GM19452 (cell line): ENCODE measurements around the gene B4GALNT2.
A peak's percentile ranks its signal among the peaks of the same experiment; 100 is the strongest.

Experiments used
- ATAC-seq: cut with Tn5 transposase; IDR thresholded peaks from one replicate; pipeline ENCODE4 v1.9.1; 2021; ENCODE audit not compliant: unreplicated experiment

B4GALNT2 gene

DNA sequence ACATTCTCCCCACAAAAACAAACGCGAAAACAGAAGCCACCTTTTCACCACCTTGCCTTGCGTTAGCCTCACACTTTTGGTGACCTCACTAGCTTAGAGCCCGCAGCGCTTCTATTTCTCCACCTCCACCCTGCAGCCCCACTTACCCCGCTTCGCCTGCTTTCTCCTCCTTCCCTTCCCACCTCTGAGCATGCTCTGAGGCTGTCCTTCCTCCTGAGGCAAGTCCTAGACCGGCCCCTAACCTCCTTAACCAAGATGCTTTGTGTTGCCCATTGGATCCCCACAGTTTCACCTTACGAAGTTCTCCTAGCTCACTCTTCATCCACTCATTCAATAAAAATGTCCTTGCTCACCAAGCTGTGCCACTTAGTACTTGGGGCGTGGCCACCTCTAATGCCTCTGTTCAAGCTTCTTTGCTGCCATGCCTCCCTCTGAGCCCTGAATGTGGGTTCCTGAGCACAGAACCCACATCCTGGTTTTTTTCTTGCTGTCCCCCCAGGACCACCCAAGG, 76.5 kb downstream of the B4GALNT2 start:
- ATAC-seq = no peak

DNA sequence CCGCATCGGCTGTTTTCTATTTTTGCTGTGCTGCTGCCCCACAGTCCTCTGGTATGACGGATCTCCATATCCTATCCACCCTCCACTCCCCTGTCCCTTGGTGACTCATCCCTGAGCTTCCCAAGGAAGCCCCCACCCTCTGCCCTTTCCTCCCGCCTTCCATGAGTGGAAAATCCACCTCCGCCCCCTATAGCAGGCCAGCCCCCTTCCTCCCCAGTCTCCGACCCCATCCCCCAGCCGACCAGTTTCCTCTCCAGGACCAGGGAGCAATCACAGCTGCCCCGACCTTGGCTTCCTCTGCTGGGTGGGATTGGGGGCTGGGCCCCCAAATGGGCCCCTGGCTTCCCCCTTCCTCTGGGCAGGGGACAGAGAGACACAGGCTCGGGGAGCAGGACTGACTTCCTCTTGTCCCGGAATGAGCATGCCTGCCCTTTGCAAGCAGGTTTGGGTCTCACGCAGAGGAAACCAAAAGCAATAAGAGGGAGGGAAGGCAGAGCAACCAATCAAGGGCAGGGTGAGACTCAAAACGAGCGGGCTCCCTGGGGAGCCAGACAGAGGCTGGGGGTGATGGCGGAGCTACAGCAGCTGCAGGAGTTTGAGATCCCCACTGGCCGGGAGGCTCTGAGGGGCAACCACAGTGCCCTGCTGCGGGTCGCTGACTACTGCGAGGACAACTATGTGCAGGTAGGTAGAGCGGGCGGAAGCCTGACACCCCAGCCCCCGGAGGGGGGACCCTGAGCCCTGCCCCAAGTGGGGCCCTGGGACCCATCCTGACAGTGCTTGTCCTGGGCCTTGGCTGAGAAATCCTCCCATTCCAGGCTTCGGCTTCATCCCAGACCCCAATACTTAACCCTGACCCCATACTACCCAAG, 77.8 kb downstream of the B4GALNT2 start, which contains the start of the genes ABI3 and GNGT2:
Gene ABI3 (plus strand): TSS at position 550 of the 872 bp plus-strand sequence. CDS start 18 bp downstream, at position 568.
Gene GNGT2 (minus strand): TSS at position 417 of the 872 bp plus-strand sequence. CDS start 3,152 bp downstream, outside the sequence.
- peak; percentile 74 for ATAC-seq

DNA sequence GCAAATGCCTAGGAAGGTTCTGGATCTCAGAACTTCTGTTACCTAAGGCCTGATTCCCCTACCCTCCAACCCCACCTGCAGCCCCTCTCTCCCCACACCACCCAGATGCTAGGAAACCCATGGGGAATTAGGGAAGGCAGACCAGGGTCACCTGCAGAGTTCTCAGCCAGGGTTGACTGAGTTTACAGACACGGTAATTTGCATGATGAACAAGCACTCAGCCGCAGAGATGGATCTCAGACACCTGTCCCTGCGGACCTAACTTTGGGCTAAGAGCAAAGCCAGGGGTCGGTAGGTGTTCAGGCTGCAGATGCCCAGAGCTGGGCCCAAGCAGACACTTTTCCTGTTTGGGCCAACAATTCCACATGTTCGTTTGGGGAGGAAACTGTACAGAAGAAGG, 80.8 kb downstream of the B4GALNT2 start:
- ATAC-seq = no peak

DNA sequence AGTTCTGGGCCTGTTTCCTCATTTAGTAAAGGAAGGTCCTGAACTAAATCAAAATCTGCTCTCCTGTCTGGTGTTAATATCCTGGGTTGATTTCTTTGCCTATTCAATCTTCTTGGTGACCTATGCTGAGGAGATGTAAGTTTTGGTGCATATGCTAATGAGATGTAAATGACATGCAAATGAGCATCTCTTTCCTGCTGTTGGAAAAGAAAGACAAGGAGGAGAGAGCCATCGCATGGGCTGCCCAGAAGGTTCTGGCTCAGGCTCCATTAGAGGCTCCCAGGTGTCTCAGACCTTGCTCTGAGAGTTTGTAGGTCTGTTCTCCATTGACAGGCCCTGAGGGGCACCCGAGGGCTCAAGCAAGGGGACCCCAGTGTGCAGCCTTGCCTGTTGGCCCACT, 81.3 kb downstream of the B4GALNT2 start:
- ATAC-seq = no peak

DNA sequence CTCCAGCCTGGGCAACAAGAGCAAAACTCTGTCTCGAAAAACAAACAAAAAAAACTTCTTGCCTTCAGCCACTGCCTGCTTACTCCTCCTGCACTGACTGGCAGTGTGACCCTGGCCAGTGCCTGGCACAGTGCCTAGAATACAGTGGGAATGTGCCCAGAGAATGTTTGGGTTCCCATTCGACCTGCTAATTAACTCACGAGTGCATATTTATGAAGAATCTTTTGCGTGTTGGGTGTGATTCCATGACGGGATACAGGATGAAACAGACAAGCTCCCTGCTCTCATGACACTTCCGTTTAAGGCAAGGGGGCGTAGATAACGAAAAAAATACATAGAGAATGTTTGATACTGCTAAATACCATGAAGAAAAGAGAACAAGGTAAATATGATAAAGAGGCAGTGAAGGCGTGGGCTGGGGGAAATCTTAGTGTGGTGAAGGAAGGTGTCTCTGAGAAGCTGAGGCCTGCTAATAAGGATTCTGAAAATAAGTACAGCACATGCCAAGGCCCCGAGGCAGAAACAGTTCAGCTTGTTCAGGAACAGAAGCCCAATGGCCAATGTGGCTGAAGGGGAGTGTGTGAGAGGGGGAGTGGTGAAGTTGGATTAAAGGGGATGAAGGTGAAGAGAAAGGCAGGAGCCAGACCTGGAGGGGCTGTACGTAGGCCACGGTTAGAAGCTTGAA, 82.2 kb downstream of the B4GALNT2 start:
- ATAC-seq = no peak

DNA sequence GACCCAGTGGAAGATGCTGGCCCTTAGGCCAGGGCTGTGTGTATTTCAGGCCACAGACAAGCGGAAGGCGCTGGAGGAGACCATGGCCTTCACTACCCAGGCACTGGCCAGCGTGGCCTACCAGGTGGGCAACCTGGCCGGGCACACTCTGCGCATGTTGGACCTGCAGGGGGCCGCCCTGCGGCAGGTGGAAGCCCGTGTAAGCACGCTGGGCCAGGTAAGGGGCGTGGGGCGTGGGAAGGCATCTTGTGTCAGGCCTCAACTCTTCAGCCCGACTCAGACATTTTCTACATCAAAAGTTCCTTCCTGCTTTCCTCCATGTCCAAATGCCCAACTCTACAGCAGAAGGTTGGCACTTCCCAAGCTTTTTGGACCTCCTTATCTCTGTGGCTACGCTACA, 83.9 kb downstream of the B4GALNT2 start:
- no peak for ATAC-seq

DNA sequence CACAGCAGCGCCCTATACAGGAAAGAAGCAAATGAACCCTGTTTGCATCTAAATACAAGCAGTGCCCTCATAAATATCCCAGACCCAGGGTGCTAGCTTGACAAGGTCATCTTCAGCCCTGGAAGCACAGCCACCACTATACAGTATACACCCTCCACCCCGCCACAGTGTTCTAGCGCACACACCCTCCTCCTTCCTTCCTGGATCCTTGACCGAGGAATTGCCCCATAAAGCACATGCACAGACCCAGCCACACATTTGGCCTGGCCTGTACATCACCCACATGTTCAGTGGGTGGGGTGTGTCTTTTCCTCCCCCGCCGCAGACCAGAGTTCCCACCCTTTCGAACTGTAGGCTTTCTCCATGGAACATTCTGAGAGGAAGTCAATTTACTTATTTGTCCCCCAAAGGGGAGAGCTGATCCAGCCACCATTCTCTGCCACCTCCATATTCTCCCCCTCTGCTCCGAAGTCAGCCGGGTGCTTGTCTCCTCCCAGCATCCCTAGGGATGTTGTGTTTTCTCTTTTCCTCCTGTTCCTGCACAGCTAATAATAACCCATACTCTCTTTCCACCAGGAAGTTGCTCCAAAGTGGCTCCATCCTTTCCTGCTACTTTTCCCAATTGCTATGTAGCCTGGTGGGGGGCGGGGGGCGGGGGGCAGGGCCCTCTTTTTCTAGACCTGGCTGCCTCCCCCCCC, 84.5 kb downstream of the B4GALNT2 start:
- no peak for ATAC-seq

DNA sequence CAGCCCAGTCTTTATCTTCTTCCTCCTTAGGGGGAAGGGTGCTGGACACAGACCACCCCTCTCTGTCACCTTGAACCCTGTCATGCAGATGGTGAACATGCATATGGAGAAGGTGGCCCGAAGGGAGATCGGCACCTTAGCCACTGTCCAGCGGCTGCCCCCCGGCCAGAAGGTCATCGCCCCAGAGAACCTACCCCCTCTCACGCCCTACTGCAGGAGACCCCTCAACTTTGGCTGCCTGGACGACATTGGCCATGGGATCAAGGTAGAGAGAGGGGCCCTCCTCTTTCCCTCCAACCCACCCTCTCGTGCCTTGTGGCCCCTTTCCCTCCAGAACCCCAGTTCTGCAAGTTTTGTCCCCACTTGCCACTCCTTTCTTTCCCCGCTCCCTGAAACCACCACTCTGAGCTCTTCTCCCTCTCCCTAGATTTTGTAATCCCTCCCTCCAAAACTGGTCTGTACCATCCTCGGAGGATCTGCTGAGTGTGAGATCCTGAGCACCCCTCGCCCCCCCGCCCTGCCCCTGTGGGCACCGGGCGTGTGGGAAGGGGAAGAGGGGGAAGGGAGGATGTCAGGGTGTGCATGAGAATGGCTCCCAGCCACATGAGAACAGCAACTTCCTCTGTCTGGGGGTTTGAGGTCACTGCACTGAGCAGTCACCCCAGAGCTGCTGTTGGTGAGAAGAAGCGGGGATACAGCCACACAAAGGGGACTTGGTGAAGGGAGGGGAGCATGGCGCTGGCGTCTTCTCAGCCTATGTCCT, 85.3 kb downstream of the B4GALNT2 start:
- peak; percentile 42 for ATAC-seq

DNA sequence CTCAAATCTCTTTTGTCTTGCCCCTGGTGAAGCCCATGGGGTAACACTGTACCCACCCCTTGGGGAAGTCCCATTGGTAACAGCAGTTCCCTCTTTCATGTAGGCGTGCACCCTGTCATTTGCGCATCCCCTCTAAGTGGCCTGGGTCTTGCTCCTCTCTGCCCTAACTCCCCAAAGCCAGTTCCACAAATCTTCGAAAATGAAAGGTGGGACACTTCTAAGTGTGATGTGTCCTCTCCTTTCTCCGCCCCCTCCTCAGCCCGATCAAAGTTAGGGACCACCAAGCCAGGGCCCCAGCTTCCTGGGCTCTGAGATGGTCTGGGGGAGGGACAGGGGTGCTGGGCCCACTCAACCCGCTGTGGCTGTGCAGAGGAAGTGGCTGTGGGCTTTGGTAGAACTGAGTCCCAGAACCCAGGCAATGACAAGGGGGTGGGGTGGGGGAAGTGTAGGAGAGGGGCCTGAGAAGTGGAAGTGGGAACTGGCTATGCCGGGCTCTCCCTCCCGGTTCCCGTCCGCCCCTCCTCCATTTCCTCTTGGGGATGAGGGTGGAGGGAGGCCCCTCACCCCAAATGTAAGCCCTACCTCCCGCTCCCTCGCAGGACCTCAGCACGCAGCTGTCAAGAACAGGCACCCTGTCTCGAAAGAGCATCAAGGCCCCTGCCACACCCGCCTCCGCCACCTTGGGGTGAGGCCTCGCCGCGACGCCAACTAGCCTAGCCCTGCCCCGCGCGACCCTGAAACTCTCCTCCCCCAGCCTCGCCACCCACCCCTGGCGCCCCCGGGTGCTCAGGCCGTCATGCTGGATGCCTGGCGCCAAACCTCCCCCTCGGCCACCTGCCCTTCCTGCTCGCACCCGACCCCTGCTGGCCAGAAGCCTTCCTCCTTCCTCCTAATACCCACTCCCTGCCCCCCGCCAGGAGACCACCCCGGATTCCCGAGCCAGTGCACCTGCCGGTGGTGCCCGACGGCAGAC, 86.7 kb downstream of the B4GALNT2 start:
- no peak for ATAC-seq

DNA sequence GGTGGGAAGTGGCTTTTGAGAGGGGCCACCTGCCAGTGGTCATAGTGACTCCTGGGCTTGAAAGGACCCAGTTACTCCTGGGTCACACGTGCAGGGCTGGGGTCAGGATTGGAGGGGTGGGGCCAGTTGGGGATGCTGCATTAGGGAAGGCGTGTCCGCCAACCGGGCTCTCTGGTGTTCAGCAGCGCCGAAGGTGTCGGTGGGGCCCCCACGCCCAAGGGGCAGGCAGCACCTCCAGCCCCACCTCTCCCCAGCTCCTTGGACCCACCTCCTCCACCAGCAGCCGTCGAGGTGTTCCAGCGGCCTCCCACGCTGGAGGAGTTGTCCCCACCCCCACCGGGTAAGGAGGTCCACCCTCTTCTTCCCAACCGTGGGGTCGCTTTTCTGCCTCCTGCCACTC, 87.4 kb downstream of the B4GALNT2 start:
- ATAC-seq = no peak

DNA sequence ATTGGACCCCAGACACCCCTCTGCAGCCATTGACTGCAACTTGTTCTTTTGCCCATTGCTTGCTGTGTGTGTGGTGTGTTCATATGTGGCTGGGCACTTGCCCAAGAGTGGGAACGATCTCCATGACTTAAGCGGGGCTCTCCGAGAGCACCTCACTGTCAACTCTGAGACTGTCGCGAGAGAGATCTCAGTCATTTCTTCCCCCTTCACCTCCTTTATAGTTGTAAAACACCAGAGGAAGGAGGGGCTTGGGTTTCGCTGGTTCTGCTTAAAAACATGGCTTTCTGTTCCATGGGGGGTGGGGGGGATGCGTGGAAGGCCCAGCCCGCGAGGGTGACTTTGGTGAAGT, 90.6 kb downstream of the B4GALNT2 start:
- ATAC-seq = no peak

DNA sequence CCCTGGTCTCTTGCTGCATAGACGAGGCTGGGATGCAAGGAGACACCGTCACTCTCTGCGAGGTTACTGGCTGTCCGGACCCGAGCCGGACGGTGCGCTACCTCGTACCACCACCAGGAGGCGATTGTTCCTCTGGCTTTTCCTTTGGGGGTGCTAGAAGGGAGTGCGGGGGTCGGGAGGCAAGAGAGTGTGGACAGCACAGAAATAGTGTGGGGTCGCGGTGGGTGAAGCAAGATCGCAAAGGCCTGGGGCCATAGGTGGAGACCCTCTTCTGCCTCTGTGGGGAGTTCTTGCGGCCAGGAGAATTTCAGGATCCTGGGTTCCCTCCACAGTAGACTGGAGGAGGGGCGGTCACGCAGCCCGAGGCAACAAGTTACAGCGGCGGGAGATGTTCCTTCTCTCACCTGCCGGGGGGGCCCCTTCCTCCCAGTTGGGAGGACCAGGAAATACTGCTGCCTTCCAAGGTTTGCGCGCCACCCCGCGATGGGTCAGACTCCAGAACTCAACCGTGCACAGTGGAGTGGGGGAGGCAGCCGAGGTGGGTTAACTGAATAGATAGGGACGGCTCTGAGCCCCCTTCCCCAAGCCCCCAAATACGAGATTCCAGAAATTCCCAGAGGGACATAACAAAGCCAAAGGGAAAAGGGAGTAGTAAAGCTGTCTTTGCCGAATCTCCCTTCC, 91.1 kb downstream of the B4GALNT2 start:
- ATAC-seq = no peak

DNA sequence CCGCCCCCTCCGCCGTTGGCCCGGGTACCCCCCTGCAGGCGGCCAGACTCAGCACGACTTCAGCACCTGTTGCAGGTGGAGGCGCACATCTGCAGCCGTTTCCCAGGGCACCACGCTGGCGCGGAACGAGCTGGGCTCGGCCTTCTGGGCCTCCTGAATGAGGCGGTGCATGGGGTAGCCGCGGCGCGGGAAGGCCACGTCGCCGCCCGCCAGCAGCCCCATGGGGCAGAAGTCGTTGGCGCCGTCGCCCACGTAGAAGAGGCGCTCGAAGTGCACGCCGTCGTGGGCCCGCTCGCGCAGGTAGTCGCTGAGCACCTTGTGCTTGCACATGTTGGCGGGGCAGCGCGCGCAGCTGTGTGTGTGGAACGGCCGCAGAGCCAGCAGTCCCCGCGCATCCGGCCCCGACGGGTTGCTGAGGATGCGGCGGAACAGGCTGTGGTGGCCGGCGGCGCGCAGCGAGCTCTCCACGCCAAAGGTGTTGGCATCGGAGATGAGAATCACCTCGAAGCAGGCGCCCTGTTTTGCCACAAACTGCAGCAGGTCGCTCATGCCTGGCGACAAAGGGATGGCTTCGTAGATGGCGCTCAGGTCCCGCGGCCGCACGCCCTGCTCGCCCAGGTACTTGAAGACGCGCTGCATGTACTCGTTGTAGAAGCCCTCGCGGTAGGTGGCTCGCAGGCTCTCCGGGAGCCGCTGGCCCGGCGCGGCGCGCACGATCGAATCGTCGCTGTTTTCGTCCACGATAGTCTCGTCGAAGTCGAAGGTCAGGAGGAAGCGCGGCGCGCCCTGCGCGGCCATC, 91.8 kb downstream of the B4GALNT2 start:
- no peak for ATAC-seq

DNA sequence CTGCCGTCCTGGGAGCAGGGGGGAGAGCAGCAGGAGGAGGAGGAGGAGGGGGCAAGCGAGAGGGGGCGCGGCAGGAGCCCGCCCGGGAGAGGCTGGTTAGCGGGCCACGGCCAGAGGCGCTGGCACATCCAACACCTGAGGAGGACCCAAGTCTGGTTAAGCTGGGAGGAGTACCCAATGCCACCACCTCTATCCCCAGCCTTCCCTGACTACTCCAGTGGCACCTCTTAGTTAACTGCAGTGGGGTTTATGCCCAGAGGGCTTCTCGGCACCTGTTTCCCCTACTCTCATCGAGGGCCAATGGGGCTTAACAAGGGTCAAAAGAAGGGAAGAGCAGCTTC, 92.4 kb downstream of the B4GALNT2 start:
- no peak for ATAC-seq

DNA sequence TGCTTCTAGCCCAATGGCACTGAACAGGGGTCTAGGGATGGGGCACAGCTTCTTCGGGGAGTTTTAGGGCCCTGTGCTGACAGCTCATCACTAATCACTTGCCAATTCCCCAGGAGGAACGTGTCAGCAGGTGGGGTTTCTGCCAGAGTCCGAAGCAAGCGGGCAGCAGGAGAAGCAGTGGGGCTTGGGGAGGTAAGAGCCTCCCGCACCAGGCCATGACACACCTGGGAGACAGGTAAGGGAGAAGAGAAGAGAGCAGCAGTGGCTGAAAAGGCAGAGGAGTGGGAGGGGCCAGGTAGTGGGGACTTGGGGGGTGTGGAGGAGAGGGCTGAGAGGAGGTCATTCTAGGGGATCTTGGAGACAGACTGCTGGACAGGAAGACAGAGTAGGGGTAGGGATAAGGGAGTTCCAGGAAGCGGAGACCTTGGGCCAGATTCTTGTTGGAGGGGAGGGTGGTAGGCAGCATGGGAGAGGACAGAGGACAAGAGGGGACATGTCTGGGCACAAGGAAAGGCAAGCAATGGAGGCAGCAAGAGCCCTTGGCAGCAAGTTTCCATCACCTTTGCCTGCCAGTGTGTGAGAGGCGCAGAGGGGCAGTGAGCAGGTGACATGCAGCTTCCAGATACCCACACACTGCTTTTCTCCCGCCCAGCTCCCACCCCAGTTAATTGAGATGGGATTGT, 93.1 kb downstream of the B4GALNT2 start:
- no peak for ATAC-seq
